Hindlimb muscle (tissue), 1 donor: ENCODE results near the gene CUBN. TPM values are rescaled to one million over a fixed set of nuclear protein-coding genes. Genes with fewer than 3 reads are reported as not detected.

Source experiments
- DNase-seq: peaks from one replicate; pipeline ENCODE4 v3.0.0-alpha.2; 2013
- polyA plus RNA-seq: library from polyadenylated mRNA; unstranded; fragments of 120-200 nt; gene quantifications from one replicate; pipeline ENCODE4 v1.2.1, GENCODE V29; 2013; ENCODE audit not compliant: insufficient read length

The CUBN gene
- polyA plus RNA-seq, 1 donor = 3.3 TPM

DNA sequence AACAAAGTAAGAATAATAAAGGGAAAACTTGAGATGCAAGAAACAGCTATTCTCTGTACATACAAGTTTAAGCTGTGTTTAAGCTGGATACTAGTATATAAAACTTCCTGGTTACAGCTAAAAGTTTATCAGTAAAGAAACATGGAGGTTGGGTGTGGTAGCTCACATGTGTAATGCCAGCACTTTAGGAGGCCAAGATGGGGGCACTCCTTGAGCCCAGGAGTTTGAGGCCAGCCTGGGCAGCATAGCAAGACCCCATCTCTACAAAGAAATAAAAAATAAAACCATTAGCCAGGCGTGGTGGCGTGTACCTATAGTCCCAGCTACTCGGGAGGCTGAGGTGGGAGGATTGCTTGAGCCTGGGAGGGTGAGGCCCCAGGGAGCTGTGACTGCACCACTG lies 315.6 kb downstream of the CUBN start:
- no peak for DNase-seq

GRCh38 chr10:16812676-16813075 lies 316.9 kb downstream of the CUBN start:
- no peak for DNase-seq

DNA sequence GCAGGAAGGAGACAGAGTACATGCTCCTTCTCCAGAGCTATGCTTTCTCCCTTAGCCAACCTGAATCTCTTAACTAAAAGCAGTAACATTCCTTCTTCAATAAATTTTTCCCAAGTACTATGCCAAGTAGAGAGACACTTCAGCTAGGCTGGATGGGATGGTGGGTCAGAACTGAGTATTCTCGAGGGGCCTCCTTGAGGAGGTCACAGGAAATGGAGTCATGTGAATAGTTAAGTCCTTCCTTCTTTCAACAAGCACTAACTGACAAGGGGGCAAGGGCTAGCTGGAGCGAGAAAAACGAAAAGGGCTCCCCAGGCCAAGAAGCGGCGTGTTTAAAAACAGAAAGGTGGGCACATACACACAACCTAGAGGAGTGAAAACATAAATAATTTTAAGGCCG lies 317.8 kb downstream of the CUBN start:
- DNase-seq = no peak

DNA sequence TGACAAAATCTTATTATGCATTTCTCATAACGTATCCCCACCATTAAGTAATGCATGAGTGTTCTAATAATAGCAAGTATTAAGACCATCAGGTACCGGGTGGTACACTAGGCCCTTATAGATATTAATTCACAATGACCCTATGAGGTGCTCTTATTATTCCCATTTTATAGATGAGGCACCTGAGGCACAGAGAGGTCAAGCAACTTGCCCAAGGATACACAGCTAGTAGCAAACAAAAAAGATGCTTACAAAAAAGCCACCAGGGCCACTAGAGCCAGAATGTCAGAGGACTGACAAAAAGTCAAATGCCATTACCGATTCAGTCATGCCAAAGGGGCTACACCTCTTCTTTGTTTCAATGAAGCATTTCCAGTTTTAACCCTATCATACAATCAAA lies 318.3 kb downstream of the CUBN start:
- no peak for DNase-seq

DNA sequence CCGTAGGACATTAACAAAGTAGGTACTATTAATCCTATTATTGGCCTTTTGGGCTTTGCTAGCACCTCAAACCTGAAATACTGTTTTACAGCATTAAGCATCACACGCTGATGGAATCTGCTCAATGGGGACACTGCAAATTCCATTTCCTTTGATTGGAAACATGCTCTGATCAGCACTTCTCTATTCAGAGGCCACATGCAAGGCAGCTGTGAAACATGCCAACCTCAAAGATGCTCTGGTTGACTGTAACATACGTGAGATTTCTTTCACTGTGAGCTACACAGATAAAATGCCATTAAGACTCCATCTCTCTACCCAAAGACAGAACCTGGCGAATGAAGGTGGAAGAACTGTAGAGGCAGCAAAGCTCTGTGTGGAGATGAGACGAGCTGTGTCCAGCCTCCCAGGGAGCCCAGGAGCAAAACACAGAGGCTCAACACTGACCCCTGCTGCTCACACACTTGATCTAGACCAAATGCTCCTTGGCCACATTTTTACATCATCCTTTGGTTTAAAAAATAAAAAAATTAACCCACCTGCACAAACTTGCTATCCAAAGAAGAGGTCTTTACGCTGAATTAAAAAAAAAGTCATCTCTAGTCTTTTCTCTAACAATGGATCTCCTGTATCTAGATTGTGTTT lies 320.4 kb downstream of the CUBN start:
- no peak for DNase-seq

DNA sequence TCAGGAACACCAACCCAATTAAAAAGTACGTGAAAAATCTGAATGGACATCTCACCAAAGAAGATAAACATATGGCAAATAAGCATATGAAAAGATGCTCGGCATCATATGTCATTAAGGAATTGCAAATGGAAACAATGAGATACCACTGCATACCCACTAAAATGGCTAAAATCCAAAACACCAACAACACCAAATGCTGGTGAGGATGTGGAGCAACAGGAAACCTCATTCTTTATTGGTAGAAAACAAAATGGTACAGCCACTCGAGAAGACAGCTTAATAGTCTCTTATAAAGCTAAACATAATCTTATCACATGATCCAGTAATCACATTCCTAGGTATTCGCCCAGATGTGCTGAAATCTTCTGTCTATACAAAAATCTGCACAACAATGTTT lies 325.5 kb downstream of the CUBN start:
- no peak for DNase-seq

- no peak for DNase-seq
Measured at GRCh38 chr10:16803464-16803863, 326.1 kb downstream of the CUBN start.

GRCh38 chr10:16799621-16800020 lies 330.0 kb downstream of the CUBN start:
- no peak for DNase-seq

GRCh38 chr10:16798571-16798970 lies 331.0 kb downstream of the CUBN start:
- DNase-seq = no peak

DNA sequence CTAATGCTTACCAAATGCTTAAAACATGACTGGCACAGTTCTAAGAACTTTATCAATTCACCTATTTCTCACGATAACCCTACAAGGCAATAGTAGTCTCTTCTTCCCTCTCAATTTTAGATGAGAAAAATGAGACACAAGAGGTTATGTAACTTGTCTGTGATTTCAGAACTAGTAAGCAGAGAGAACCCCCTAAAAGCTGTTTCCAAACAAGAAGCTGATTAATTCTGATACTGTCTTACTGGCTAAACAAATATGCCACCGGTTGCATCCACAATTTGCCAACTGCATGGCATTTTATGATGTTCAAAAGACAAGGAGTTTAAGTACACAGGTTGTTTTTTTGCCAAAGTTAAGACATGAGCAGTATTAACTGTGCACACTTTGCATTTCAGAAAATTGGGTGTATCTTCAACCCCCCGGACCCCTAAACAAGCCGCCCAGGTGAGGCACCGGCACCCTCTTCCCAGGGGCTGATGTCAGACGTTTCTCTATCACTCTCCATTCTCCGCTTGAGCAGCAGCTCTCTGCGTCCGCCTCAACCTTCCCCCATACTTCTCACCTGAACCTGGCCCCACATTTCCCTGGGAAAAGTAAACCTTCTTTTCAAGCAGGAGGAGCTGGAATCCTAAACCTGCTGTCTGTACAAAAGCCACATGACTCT lies 334.1 kb downstream of the CUBN start:
- DNase-seq = no peak

DNA sequence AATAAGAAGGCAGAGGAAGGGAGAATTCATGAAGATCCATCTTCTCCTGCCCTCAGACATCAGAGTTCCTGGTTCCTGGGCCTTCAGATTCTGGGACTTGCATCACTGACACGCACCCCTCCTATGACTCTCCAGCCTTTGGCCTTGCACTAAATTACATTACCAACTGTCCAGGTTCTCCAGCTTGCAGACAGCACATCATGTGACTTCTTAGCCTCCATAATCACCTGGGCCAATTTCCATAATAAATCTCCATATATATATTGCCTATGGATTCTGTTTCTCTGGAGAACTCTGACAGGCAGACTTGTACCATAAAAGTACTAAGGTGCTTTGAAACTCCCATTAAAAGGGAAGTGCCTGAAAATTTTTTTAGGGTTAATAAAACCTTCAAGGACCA lies 335.6 kb downstream of the CUBN start:
- DNase-seq = no peak

DNA sequence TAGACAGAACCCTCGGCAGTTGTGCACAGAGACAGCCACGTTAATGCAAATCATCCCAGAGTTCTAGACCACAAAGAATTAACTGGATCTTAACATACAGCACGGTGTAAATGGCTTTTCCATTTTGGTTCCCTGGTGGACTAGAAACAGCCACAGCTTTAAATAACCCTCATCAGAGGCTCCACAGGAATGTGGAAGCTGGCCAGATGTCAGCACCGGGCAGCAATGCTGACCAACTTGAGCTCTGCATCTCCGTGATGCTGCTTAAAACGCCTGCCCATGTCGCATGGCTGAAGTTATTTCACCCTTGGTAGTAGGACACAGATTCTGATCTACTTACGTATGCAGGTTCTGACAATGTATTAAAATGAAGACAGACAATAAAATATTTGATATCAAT lies 336.9 kb downstream of the CUBN start:
- DNase-seq = no peak

DNA sequence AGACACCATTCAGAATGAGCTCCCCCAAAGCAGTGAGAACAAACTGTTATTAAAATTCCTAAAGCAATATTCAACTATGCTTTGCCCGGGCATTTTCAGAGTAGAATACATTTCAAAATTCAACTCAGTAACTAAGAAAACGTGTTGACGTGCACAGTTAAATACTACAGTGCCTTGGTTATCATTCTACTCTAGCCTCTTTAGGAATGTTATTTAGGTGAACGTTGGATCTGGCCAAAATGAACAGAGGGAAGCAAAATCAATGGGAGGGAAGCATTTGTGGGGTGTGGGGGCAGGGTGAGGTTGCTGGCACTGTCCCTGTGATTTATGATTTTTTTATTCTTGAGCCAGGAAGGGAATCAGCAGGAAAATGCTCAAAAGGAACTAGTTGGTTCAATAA lies 339.8 kb downstream of the CUBN start:
- DNase-seq = no peak

DNA sequence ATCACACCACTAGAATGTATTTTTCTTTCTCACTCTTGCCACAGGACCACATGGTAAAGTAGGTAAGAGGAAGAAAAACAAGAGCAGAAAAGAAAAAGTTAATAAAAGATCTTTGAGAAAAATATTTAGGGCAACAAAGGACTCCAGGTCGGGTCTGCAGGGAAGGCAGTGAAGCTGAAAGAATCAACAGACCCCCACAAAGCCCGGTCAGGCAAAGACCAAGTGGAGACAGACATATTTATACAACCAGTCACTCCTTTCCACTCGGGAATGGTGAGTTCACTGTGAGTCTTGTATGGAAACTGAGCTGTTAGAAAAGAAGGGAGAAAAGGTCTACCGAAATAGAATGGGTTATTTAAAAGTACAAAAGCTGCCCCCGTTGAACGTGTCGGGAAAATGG lies 340.4 kb downstream of the CUBN start:
- DNase-seq = no peak

- no peak for DNase-seq
Measured at GRCh38 chr10:16788778-16789177, 340.8 kb downstream of the CUBN start.

- no peak for DNase-seq
Measured at GRCh38 chr10:16788125-16788524, 341.5 kb downstream of the CUBN start.

DNA sequence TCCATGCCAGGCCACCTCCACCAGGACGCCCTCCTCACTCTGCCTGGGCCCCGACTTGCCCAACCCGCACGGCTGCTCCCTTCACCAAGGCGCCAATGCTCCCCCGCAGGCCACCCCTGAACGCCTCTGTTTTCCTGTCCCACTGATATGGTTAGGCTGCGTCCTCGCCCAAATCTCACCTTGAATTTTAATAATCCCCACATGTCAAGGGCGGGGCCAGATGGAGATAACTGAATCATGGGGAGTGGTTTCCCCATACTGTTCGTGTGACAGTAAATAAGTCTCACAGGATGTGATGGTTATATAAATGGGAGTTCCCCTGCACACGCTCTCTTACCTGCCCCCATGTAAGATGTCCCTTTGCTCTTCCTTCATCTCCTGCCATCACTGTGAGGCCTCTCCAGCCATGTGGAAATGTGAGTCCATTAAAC lies 342.2 kb downstream of the CUBN start:
- DNase-seq = no peak

DNA sequence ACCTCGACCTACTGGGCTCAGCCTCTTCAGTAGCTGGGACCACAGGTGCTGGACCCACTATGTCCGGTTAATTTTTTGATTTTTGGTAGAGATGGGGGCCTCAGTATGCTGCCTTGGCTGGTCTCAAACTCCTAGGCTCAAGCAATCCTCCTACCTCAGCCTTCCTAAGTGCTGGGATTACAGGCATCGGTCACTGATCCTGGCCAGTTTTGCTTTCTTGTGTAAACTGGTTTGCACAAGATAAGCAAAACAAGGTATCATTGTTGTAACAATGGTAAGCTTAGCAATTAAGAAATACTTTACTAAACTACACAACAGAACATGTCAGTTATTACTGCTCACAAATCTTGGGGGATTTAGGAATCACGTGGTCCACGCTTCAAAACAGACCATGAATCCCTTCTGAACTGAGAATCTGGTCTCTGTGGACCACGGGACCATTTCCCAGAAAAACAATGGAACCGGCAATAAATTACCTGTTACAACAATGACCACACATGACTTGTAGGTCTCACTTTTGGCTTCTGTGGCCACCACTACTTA lies 349.2 kb downstream of the CUBN start:
- no peak for DNase-seq

GRCh38 chr10:16779384-16779915 lies 350.2 kb downstream of the CUBN start:
- DNase-seq = no peak

GRCh38 chr10:16777473-16778370 lies 351.9 kb downstream of the CUBN start:
- DNase-seq = peak; percentile 40

DNA sequence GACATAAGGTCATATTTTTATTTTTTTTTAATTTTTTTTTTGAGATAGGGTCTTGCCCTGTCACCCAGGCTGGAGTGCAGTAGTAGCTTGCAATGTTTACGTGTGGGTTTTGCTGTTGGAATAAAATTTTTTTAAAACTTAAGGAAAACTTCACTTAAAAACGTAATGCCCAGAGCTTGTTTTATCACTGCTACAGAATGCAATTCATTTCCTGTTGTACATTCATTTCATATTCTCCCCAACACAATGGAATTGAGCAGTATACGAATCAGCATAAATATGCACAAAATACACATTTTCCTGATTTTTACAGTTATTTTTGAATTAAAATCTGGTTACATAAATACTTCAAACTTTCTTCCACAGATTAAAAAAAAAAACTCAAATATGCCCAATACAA lies 352.7 kb downstream of the CUBN start:
- DNase-seq = no peak
